NCI-H1048 (cell line): ENCODE data around the gene RTL1.

Experiments
- DNase-seq: peaks from one replicate; lab custom pipeline; 2025; lab: John Stamatoyannopoulos, UW

RTL1 gene

DNA sequence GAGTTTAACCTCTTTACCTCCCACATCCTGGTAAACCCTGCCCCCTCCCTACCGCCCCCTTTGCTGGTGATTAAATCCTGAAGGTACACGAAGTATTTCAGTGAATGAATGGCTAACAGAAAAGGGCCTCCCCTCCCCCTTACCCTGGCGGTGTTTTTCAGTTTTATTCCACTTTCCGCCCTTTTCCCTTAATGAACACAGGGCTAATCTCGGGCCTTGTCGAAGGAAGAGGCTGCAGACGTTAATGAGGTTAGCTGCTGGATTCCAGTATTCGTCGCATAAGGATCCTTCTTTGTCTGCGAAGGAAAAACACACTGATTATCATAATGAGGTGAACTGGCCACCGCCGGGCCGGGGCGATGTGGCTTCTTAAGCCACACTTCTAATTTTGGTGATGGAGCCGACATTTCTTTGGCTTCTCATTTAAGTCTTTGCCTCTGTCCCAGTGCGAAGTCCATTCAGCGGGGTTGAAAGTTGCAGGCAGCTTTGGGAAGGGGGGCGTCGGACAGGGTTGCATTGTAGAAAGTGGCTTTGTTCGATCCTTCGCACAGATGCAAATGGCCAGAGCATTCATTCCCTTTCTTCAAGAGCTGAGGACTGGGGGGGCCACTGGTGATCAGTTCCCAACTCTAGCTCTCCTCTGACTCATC lies 71.1 kb downstream of the RTL1 start:
- DNase-seq: no peak

DNA sequence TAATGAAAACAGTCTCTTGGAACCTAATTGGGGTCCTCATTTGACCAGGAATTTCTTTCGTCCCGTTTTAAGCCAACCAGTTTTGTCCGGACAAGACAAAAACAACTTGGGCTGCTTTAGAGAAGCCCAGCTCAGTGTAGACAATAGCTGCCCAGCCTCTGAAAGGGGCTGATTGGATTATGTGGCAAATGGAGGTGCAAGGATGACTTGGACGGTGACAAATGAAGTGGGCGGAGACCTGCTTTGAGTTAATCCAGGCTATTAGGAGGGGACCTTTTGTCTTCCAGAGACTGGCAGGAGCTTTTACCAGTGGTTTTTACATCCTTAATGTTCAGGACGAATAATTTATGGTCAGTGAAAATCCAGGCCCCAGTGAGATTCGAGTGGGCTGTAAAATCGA lies 72.8 kb downstream of the RTL1 start:
- no peak for DNase-seq
